GM12878 (cell line): Measurements from ENCODE around the gene C14orf119. TPM values are rescaled to one million over a fixed set of nuclear protein-coding genes. Genes with fewer than 3 reads are reported as not detected.

Experiments used
- ATAC-seq: fragments of 200-7000 bp; cut with Tn5 transposase; 3 replicates; pipeline ENCODE4 v1.9.1; 2020; ENCODE audit warnings: mild to moderate bottlenecking, moderate library complexity
- BruUV-seq: library from RNA; stranded (reverse); fragments of 400-500 nt; replicated peaks from 2 replicates; lab custom pipeline; 2021; lab: Mats Ljungman, UMichigan
- CTCF ChIA-PET: fragments of 300-600 bp; sonication (Branson Sonifier 250); formaldehyde crosslinking; extraction: SDS; loops from one replicate; lab custom pipeline; 2021; ENCODE audit warnings: inconsistent platforms; lab: Yijun Ruan, JAX
- POLR2A ChIA-PET: fragments of 350-600 bp; formaldehyde crosslinking; extraction: SDS; loops from one replicate; lab custom pipeline; 2021; ENCODE audit warnings: inconsistent platforms; lab: Charles Lee
- RAD21 ChIA-PET: fragments of 300-600 bp; sonication (Branson Sonifier 250); formaldehyde crosslinking; loops from one replicate; lab custom pipeline; 2023; ENCODE audit warnings: antibody characterized with exemption; ENCODE audit not compliant: unreplicated experiment; lab: Charles Lee
- SMC1A ChIA-PET: fragments of 300-600 bp; sonication (Branson Sonifier 250); formaldehyde crosslinking; loops from one replicate; lab custom pipeline; 2023; ENCODE audit not compliant: unreplicated experiment, uncharacterized antibody; lab: Charles Lee
- DNase-seq: peaks from one replicate; pipeline ENCODE4 v3.0.0-alpha.2; 2011; ENCODE audit warnings: low read depth, low spot score
- FAIRE-seq: peaks from 3 replicates; lab custom pipeline; 2011; peaks lifted over from hg19 to GRCh38; lab: Jason Lieb, UNC
- H2AFZ ChIP-seq: 2 replicates; pipeline ENCODE4 v1.6.0; 2011; ENCODE audit warnings: low read depth, low read length, control low read depth; ENCODE audit not compliant: control insufficient read depth
- H3K27ac ChIP-seq: 2 replicates; pipeline ENCODE4 v1.5.1; 2011; ENCODE audit warnings: control low read depth; ENCODE audit not compliant: control insufficient read depth, insufficient read depth
- H3K27me3 ChIP-seq, 2 experiments: replicated peaks in 1 of 2; 2 replicates each; pipeline versions ENCODE4 v1.6.0 to v1.6.1; 2011; ENCODE audit warnings: low read length in 1 of 2; ENCODE audit not compliant: control insufficient read depth in 2 of 2, insufficient read depth in 2 of 2
- H3K36me3 ChIP-seq, 2 experiments: 2 replicates each; pipeline ENCODE4 v1.5.1; 2011; ENCODE audit warnings: low read length in 1 of 2; ENCODE audit not compliant: control insufficient read depth in 2 of 2, insufficient read depth in 2 of 2
- H3K4me1 ChIP-seq: 2 replicates; pipeline ENCODE4 v1.6.1; 2011; ENCODE audit warnings: mild to moderate bottlenecking, low read length, moderate library complexity, mixed read lengths; ENCODE audit not compliant: control insufficient read depth, insufficient read depth
- H3K4me2 ChIP-seq: 2 replicates; pipeline ENCODE4 v1.6.0; 2011; ENCODE audit warnings: control low read depth; ENCODE audit not compliant: control insufficient read depth, insufficient read depth
- H3K4me3 ChIP-seq: fragments of 200-600 bp; sonication (generic); 2 replicates; pipeline ENCODE4 v1.5.1; 2016
- H3K79me2 ChIP-seq: 2 replicates; pipeline ENCODE4 v1.6.0; 2011; ENCODE audit warnings: low read length; ENCODE audit not compliant: control insufficient read depth, insufficient read depth
- H3K9ac ChIP-seq: 2 replicates; pipeline ENCODE4 v1.8.0; 2011; ENCODE audit warnings: low read length, control low read depth, mixed read lengths; ENCODE audit not compliant: control insufficient read depth, insufficient read depth
- H3K9me3 ChIP-seq: replicated peaks from 3 replicates; pipeline ENCODE4 v1.5.1; 2011; ENCODE audit warnings: mild to moderate bottlenecking, low read length; ENCODE audit not compliant: control insufficient read depth, insufficient read depth
- H4K20me1 ChIP-seq: 2 replicates; pipeline ENCODE4 v1.6.0; 2011; ENCODE audit not compliant: control insufficient read depth, insufficient read depth
- BCL11A ChIP-seq: IDR thresholded peaks from 2 replicates; pipeline ENCODE4 v1.6.1; 2011; ENCODE audit warnings: low read depth, low read length
- CBFB ChIP-seq: IDR thresholded peaks from 2 replicates; pipeline ENCODE4 v1.6.1; 2016; ENCODE audit warnings: antibody characterized with exemption, low read depth
- EED ChIP-seq: sonication (generic); IDR thresholded peaks from 2 replicates; pipeline ENCODE4 v1.6.1; 2016; ENCODE audit warnings: antibody characterized with exemption, low read depth
- ELK1 ChIP-seq: IDR thresholded peaks from 2 replicates; pipeline ENCODE4 v1.6.1; 2012; ENCODE audit warnings: low read depth, low read length, improper control_type of control experiment
- EP300 ChIP-seq, 2 experiments: fragments of 150-350 bp in 1 of 2; IDR thresholded peaks; 2 replicates each; pipeline ENCODE4 v1.6.1; 2011 to 2012; ENCODE audit warnings: low read depth in 2 of 2, low read length in 2 of 2, borderline replicate concordance in 1 of 2, improper control_type of control experiment in 1 of 2, inconsistent platforms in 1 of 2; ENCODE audit not compliant: control insufficient read depth in 1 of 2
- ETV6 ChIP-seq, 2 experiments: fragments of 450-650 bp in 1 of 2; IDR thresholded peaks in 1 of 2; conservative IDR thresholded peaks in 1 of 2; 2 replicates each; pipeline ENCODE4 v1.6.1; 2014; ENCODE audit warnings: antibody characterized with exemption in 1 of 2, borderline replicate concordance in 1 of 2, low read depth in 1 of 2, mild to moderate bottlenecking in 1 of 2, moderate library complexity in 1 of 2
- HDGF ChIP-seq: fragments of 450-650 bp; IDR thresholded peaks from 2 replicates; pipeline ENCODE4 v1.6.1; 2016; ENCODE audit warnings: antibody characterized with exemption
- MYB ChIP-seq: fragments of 150-350 bp; IDR thresholded peaks from 2 replicates; pipeline ENCODE4 v1.6.1; 2014; ENCODE audit warnings: mild to moderate bottlenecking, low read depth, low read length, borderline replicate concordance
- MYC ChIP-seq: IDR thresholded peaks from 2 replicates; pipeline ENCODE4 v1.6.1; 2011; ENCODE audit warnings: mild to moderate bottlenecking, low read length, moderate library complexity, inconsistent platforms; ENCODE audit not compliant: insufficient read depth, insufficient replicate concordance, insufficient read length, severe bottlenecking
- NR2C1 ChIP-seq: fragments of 450-650 bp; IDR thresholded peaks from 2 replicates; pipeline ENCODE4 v1.6.1; 2017; ENCODE audit warnings: antibody characterized with exemption, mild to moderate bottlenecking, moderate library complexity
- PAX5 ChIP-seq: IDR thresholded peaks from 2 replicates; pipeline ENCODE4 v1.6.1; 2011; ENCODE audit warnings: low read depth, low read length, borderline replicate concordance
- POLR2A ChIP-seq: IDR thresholded peaks from 2 replicates; pipeline ENCODE4 v1.6.1; 2011; ENCODE audit warnings: low read depth, mild to moderate bottlenecking, low read length
- RFX5 ChIP-seq: IDR thresholded peaks from 2 replicates; pipeline ENCODE4 v1.6.1; 2011; ENCODE audit warnings: low read depth, low read length, improper control_type of control experiment
- RUNX3 ChIP-seq: IDR thresholded peaks from 2 replicates; pipeline ENCODE4 v1.6.1; 2012; ENCODE audit warnings: low read length, inconsistent platforms
- SKIL ChIP-seq: fragments of 450-650 bp; IDR thresholded peaks from 2 replicates; pipeline ENCODE4 v1.6.1; 2017; ENCODE audit warnings: mild to moderate bottlenecking, low read depth, inconsistent platforms; ENCODE audit not compliant: poor library complexity, severe bottlenecking
- SPI1 ChIP-seq: IDR thresholded peaks from 2 replicates; pipeline ENCODE4 v1.6.1; 2011; ENCODE audit warnings: low read depth, mild to moderate bottlenecking, low read length, moderate library complexity, borderline replicate concordance; ENCODE audit not compliant: insufficient read depth
- TCF7 ChIP-seq: IDR thresholded peaks from 2 replicates; pipeline ENCODE4 v1.6.1; 2014; ENCODE audit warnings: antibody characterized with exemption, borderline replicate concordance
- YY1 ChIP-seq: IDR thresholded peaks from 2 replicates; pipeline ENCODE4 v1.6.1; 2011; ENCODE audit warnings: low read depth, mild to moderate bottlenecking, low read length
- WGBS: methylation state at CpG from one replicate; pipeline ENCODE4 v1.1.6; 2016; ENCODE audit warnings: low lambda C conversion rate; ENCODE audit not compliant: insufficient replicate concordance, insufficient coverage; ENCODE audit errors: missing lambda C conversion rate; 5-methylcytosine and 5-hydroxymethylcytosine counted together
- in situ Hi-C: fragments of 300-500 bp; cut with MboI; formaldehyde crosslinking; loops from 9 replicates; pipeline ENCODE4 v1.14.3; 2018; ENCODE audit warnings: mixed read lengths
- intact Hi-C: fragments of 100-400 bp; cut with micrococcal nuclease; formaldehyde crosslinking; loops from one replicate; pipeline ENCODE4 v1.14.2; 2022; ENCODE audit not compliant: unreplicated experiment
- polyA plus RNA-seq, 11 experiments: library from polyadenylated mRNA; depleted of rRNA in 4 of 11; unstranded in 6 of 11; stranded (reverse) in 5 of 11; fragments of >200 nt; fragmentation: Nextera tagmentation in 4 of 11; fragmentation: Illumina TruSeq in 1 of 11; extraction: Ambion mirVana in 4 of 11; extraction: Trizol in 1 of 11; gene quantifications; 1 replicate in 1 of 11; 2 replicates in 10 of 11; pipeline versions ENCODE4 v1.2.1 to v1.2.3, GENCODE V29; 2011 to 2016; ENCODE audit warnings: inconsistent platforms in 2 of 11, missing spikeins in 2 of 11, low read depth in 1 of 11
- total RNA-seq, 4 experiments: library from RNA; depleted of rRNA in 3 of 4; stranded (reverse); fragments of >200 nt in 3 of 4; fragmentation: Illumina TruSeq in 1 of 4; extraction: Trizol in 1 of 4; gene quantifications; 2 replicates each; pipeline versions ENCODE4 v1.2.1 to v1.2.3, GENCODE V29; 2013 to 2021

Gene C14orf119
- total and polyA plus RNA-seq, 10 of the 15 experiments (the other 5 are each of a cell fraction or from before 2014, with no cell fraction given) = 32.3 to 228 (median 57.6) TPM

- peak; percentile 46 for ATAC-seq
- peak; percentile 18; the same call in 1 of the 2 replicates for TF ChIP-seq SPI1
- TF ChIP-seq ELK1 = no peak
- no peak for TF ChIP-seq SKIL
- TF ChIP-seq MYB = no peak
- TF ChIP-seq PAX5 = 0 out of 2 replicates have a peak, but pooled peaks have one; percentile 22
- TF ChIP-seq YY1 = 0 out of 2 replicates have a peak, but pooled peaks have one; percentile 41
- TF ChIP-seq NR2C1 = no peak
- peak; percentile 40; the same call in 1 of the 2 replicates for TF ChIP-seq TCF7
- no peak for TF ChIP-seq HDGF
- TF ChIP-seq ETV6 (conservative IDR thresholded peaks at IDR 0.05 in 1 of 2, IDR thresholded peaks at IDR 0.05 in 1 of 2; ENCODE audit: borderline replicate concordance in 1 of 2, low read depth in 1 of 2) = peak in 1 of 2 experiments; percentile 74; a peak in 1 of 4 replicates
- no peak for TF ChIP-seq CBFB
- TF ChIP-seq BCL11A = no peak
- 0 out of 2 replicates have a peak, but pooled peaks have one; percentile 34 for TF ChIP-seq EED
- no peak for TF ChIP-seq RFX5
- TF ChIP-seq RUNX3 = peak; percentile 42; the same call in 1 of the 2 replicates
- TF ChIP-seq MYC = no peak
- TF ChIP-seq EP300 (IDR thresholded peaks at IDR 0.05; ENCODE audit: borderline replicate concordance in 1 of 2, control insufficient read depth in 1 of 2, low read depth in 2 of 2, low read length in 2 of 2) = no peak
- peak; percentile 22; the same call in 1 of the 2 replicates for TF ChIP-seq POLR2A
These were observed 24.3 kb downstream of the C14orf119 start for GRCh38 chr14:23119363-23120327.

More at GRCh38 chr14:23119363-23120327, 24.3 kb downstream of the C14orf119 start:
- ChIA-PET SMC1A (interaction anchor here (0.7 to 3.2 kb wide), 10 partner anchors 24 to 262 kb away, joined by 3 to 34 read pairs (median 6); partner anchors contain the start of genes ACIN1, C14orf119 and SLC7A8), CTCF (interaction anchor here (0.8 to 6.4 kb wide), 32 partner anchors 9 to 513 kb away, joined by 3 to 127 read pairs (median 6); partner anchors contain the start of genes ACIN1, C14orf119, CMTM5 and PABPN1), POLR2A (interaction anchor here (1.0 kb wide), 1 partner anchor 24 kb away, joined by 5 read pairs; the partner anchor contains the start of genes ACIN1 and C14orf119), RAD21 (interaction anchor here (0.7 to 2.3 kb wide), 13 partner anchors 24 to 440 kb away, joined by 3 to 14 read pairs (median 3); no protein-coding TSS in a partner anchor)
- FAIRE-seq (no peak), DNase-seq (no peak)
- no peak overlapping the region for H3K27ac ChIP-seq
- intact Hi-C loops = loop anchor here (1.0 to 2.0 kb wide), 3 partner anchors 68 to 261 kb away; no protein-coding TSS in a partner anchor
- H3K4me1 ChIP-seq = peaks cover 20% of the 10 kb centered on the region
- H3K36me3 ChIP-seq = no peaks in the 10 kb centered on the region
- H2AFZ ChIP-seq = peak overlapping the region; percentile 68
- H3K27me3 ChIP-seq = no peaks in the 10 kb centered on the region; a peak in 1 of 4 replicates
- no peaks in the 10 kb centered on the region for H4K20me1 ChIP-seq
- H3K4me2 ChIP-seq = peak overlapping the region; percentile 21; the same call in 1 of the 2 replicates
- 24% methylated on average over 16 of the region's 16 CpGs for WGBS
- no TSS peak for BruUV-seq
- no peak overlapping the region for H3K4me3 ChIP-seq
- no peaks in the 10 kb centered on the region for H3K79me2 ChIP-seq
- in situ Hi-C loops = loop anchor here (10.0 kb wide), 1 partner anchor 65 kb away; the partner anchor contains the start of gene SLC7A8
- H3K9ac ChIP-seq = no peak overlapping the region
- no peaks in the 10 kb centered on the region for H3K9me3 ChIP-seq
